ENCODE measurements around the gene POLA1.

DNA sequence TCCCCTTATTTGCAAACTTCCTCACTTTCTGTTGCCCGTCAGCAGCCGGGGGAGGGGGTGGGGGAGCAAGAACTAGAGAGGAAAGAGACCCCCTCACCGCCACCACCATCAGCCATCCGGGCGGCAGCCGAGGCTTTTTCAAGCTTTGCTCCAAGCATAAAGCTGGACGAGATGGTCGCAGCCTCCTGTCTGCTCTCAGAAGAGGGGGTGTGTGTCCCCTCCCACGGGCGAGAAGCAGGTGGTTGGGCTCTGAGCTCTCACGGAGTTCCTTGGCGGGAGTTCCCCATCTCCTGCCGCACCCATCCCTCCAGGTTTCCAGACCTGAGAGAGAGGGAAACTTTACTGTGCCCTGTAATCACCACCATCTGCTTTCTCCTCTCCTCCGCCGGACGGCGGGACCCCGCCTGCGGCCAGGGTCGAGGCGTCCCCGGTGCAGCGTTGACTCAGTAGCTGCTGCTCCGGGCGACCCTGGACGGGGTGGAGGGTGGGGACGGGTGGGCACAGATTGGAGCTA, 326.7 kb downstream of the POLA1 start:
- TF ChIP-seq, protein P1, sequence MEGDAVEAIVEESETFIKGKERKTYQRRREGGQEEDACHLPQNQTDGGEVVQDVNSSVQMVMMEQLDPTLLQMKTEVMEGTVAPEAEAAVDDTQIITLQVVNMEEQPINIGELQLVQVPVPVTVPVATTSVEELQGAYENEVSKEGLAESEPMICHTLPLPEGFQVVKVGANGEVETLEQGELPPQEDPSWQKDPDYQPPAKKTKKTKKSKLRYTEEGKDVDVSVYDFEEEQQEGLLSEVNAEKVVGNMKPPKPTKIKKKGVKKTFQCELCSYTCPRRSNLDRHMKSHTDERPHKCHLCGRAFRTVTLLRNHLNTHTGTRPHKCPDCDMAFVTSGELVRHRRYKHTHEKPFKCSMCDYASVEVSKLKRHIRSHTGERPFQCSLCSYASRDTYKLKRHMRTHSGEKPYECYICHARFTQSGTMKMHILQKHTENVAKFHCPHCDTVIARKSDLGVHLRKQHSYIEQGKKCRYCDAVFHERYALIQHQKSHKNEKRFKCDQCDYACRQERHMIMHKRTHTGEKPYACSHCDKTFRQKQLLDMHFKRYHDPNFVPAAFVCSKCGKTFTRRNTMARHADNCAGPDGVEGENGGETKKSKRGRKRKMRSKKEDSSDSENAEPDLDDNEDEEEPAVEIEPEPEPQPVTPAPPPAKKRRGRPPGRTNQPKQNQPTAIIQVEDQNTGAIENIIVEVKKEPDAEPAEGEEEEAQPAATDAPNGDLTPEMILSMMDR (IDR thresholded peaks at IDR 0.05): no peak
- no peak for TF ChIP-seq POLR2A (IDR thresholded peaks at IDR 0.05)
